ENCODE data around the gene PRKCG. TPM values are rescaled to one million over a fixed set of nuclear protein-coding genes. Genes with fewer than 3 reads are reported as not detected.

The PRKCG gene
- total and polyA plus RNA-seq, 2 of the 8 experiments (the other 6 are each of a cell fraction or from before 2014, with no cell fraction given): 6.1 to 10.6 TPM

- no peak overlapping the region for H3K18ac ChIP-seq (ENCODE audit: extremely low read depth, low read length)
- no peak overlapping the region for H4K5ac ChIP-seq (ENCODE audit: insufficient read length, low read depth, low read length)
- H3K23me2 ChIP-seq (ENCODE audit: low read depth, low read length): peaks cover 6% of the 10 kb centered on the region
- no peak overlapping the region for H3K56ac ChIP-seq (replicated peaks; ENCODE audit: insufficient read length, low read depth, low read length)
- H3K36me3 ChIP-seq (ENCODE audit: control insufficient read depth in 2 of 4, insufficient read depth in 4 of 4, low read length in 3 of 4): peaks cover 7 to 30% (median 16%) of the 10 kb centered on the region in 4 experiments; a peak in 6 of 8 replicates
- H3K79me2 ChIP-seq (ENCODE audit: control insufficient read depth in 1 of 2, insufficient read depth in 2 of 2, low read length in 2 of 2): peaks cover 0 to 13% of the 10 kb centered on the region in 2 experiments; a peak in 1 of 4 replicates
- no peak overlapping the region for H2BK15ac ChIP-seq (ENCODE audit: low read length)
- POLR2A ChIA-PET (ENCODE audit: partially characterized antibody): interaction anchor here (1.4 to 1.6 kb wide), 4 partner anchors 10 to 68 kb away, joined by 3 to 5 read pairs (median 4); no protein-coding TSS in a partner anchor
- H3K4me2 ChIP-seq (ENCODE audit: insufficient read depth in 1 of 2, low read depth in 2 of 2, low read length in 2 of 2): no peak overlapping the region
- H3K9ac ChIP-seq (replicated peaks in 1 of 4; ENCODE audit: extremely low read depth in 1 of 4, low read depth in 3 of 4, low read length in 3 of 4): no peak overlapping the region
- peaks cover 1 to 9% of the 10 kb centered on the region in 2 experiments for H4K20me1 ChIP-seq (replicated peaks in 1 of 2; ENCODE audit: control insufficient read depth in 1 of 2, insufficient read depth in 2 of 2, low read length in 2 of 2)
- CTCF ChIA-PET (ENCODE audit: partially characterized antibody): interaction anchor here (1.0 to 1.4 kb wide), 2 partner anchors 27 to 33 kb away, joined by 3 read pairs; no protein-coding TSS in a partner anchor
- H4K8ac ChIP-seq (ENCODE audit: extremely low read depth, insufficient read depth, low read length): no peak overlapping the region
- no peak overlapping the region for H2BK5ac ChIP-seq (ENCODE audit: low read depth, low read length)
- DNase-seq (ENCODE audit: low read depth in 1 of 2, low spot score in 2 of 2) (no peak), FAIRE-seq (no peak)
- no peak overlapping the region for H2AK5ac ChIP-seq (ENCODE audit: low read depth, low read length)
- TF ChIP-seq POU5F1 (IDR thresholded peaks at IDR 0.05; ENCODE audit: low read depth, low read length) (no peak), TEAD4 (IDR thresholded peaks at IDR 0.05; ENCODE audit: low read depth, low read length) (no peak), EZH2 (IDR thresholded peaks at IDR 0.05; ENCODE audit: low read depth, low read length, severe bottlenecking) (no peak), SIX5 (IDR thresholded peaks at IDR 0.05; ENCODE audit: low read depth, low read length) (no peak), TAF1 (IDR thresholded peaks at IDR 0.05; ENCODE audit: low read depth, low read length) (no peak), SP2 (IDR thresholded peaks at IDR 0.05; ENCODE audit: low read length) (no peak), GTF2F1 (IDR thresholded peaks at IDR 0.05; ENCODE audit: borderline replicate concordance, low read depth, low read length) (no peak)
- no peak overlapping the region for H2BK120ac ChIP-seq (replicated peaks; ENCODE audit: low read depth, low read length)
- H3K79me1 ChIP-seq (ENCODE audit: low read depth, low read length): peaks cover 9% of the 10 kb centered on the region; the same call in 1 of the 2 replicates
- WGBS, 2 experiments (ENCODE audit: extremely low coverage in 1 of 2, insufficient coverage in 1 of 2, insufficient read length in 1 of 2, insufficient replicate concordance in 2 of 2, low coverage in 1 of 2, low lambda C conversion rate in 2 of 2, missing lambda C conversion rate in 1 of 2): 88% methylated on average over 3 of the region's 6 CpGs; no CpG with 5 or more reads in 1 of the 2 experiments
- H3K9me3 ChIP-seq (ENCODE audit: insufficient read depth in 2 of 2, low read depth in 1 of 2, low read length in 1 of 2): no peaks in the 10 kb centered on the region
- H3K14ac ChIP-seq (ENCODE audit: insufficient read length): no peak overlapping the region
- no peak overlapping the region for H2BK12ac ChIP-seq (ENCODE audit: low read depth, low read length)
- H3K23ac ChIP-seq (ENCODE audit: insufficient read length): no peak overlapping the region
- H2AFZ ChIP-seq (ENCODE audit: low read length): no peak overlapping the region
- no peaks in the 10 kb centered on the region for H3K27me3 ChIP-seq (replicated peaks in 1 of 4; ENCODE audit: control insufficient read depth in 3 of 4, extremely low read depth in 1 of 4, insufficient read depth in 3 of 4, low read length in 3 of 4)
- no peak overlapping the region for H2BK20ac ChIP-seq (ENCODE audit: low read length)
- no peak overlapping the region for H3K4ac ChIP-seq (replicated peaks; ENCODE audit: insufficient read length, low read depth, low read length)
- H4K91ac ChIP-seq (replicated peaks; ENCODE audit: insufficient read length, low read length): no peak overlapping the region
- peaks cover 3 to 7% (median 5%) of the 10 kb centered on the region in 4 experiments; a peak in 6 of 7 replicates for H3K4me1 ChIP-seq (replicated peaks in 1 of 4; ENCODE audit: control insufficient read depth in 3 of 4, insufficient read depth in 4 of 4, low read length in 3 of 4)
- H3K27ac ChIP-seq (ENCODE audit: low read depth, low read length): no peak overlapping the region
- no peak overlapping the region for H3K4me3 ChIP-seq (ENCODE audit: extremely low read depth in 1 of 4, insufficient read depth in 2 of 4, low read depth in 3 of 4, low read length in 4 of 4)
Measured at GRCh38 chr19:53874606-53874990, 7.4 kb upstream of the PRKCG start.
